ENCODE results near the gene SGK2.
"Not testable (repeated sequence)": the region's sequence is repeated elsewhere in the genome, so short reads cannot be mapped to it uniquely, and the experiment has no call there.

Gene SGK2

DNA sequence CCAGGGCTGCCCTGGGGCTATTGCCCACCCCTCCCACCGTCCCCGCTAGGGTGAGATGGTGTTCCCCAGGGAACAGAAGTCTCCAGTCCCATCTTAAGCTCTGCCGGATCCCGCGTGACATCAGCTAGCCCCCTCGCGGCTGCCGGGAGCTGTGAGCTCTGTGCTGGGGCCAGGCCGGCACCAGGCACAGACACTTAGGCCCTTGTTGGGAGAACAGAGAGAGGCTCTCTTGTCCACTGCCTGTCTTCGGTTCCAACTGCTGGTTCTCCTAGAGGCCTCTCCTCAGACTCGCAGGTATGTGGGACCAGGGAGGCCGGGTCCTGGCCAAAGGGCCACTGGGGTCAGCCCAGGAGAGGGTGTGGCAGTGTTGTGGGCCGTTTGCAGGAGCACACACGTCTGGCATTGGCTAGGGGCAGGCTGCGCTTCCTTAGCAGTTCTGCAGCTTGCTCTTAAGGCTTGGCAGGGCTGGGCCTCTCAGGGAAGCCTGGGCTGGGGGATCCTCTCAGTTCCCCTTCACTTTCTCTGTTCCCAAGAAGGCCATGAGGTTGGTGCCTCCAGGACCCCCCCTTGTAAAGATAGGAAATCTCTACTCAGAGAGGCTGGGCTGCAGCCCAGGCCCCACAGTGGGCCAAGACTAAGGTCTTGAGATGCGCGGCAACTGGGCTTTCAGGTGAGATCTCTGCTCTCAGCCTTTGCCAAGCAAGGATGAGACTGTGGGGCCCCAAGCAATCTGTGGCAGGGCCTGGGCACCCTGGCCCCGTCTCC is 6.3 kb downstream of the SGK2 start:
- DNase-seq, result no peak

DNA sequence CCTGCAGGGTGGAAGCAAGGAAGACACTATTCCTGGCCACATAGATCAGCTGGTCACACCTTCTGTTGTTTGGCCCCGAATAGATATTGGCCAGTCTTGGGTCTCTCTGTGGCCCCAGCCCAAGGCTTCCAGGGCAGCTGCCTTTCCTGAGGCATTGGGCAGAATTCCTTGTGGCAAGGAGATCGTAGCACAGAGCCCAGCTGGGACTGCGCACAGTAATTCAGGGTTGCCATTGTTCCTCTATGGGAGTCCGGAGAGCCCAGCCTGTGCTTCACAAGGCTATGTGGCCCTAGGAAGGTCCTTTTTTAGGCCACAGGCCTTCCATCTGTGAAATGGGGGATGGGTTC is 6.9 kb downstream of the SGK2 start:
- no peak for DNase-seq

DNA sequence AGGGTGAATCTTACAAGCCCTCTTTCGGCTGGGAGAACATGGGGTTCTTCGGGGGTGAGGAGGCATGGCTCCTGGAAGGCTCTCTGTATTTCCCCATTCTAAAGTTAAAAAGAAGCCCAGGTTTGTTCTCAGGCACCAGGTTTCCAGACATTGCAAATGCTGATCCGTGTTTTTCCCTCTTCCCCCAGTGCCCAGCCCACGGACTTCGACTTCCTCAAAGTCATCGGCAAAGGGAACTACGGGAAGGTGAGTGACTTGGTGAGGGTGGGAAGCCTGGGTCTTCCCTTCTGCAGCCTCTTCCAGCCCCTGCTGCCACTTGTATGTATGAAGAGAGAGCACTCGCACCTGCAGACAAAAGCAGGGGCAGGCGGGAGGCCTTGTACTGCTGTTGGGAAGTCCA is 8.7 kb downstream of the SGK2 start:
- DNase-seq, result no peak

DNA sequence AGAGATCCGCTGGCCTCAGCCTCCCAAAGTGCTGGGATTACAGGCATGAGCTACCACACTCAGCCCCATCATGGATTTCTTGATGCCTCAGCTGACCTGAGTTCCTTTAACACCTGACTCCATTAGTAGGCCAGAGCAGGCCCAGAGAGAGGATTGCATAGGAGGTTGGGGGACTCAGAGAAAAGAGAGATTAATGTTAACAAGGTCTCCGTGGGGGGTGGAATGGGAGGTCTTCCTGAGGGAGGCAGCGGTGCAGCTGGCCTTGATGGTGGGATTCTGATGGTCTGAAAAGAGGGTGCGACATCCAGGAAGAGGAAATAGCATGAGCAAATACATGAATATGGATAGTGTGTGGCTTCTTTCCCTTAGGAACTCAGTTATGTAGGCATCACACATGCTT is 9.9 kb downstream of the SGK2 start:
- no peak for DNase-seq

DNA sequence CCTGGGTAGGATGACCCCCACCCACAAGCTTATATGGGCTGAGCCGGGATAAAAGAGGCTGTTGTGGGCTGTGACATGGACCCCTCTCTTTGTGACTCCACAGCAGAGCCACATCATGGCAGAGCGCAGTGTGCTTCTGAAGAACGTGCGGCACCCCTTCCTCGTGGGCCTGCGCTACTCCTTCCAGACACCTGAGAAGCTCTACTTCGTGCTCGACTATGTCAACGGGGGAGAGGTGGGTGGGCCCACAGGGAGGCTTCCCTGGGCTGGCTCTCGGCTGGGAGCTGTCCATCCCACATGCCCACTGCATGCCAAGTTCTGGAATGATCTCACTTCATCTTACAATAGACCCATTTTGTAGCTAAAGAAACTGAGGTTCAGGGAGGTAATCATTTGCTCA is 10.5 kb downstream of the SGK2 start:
- DNase-seq, result no peak

DNA sequence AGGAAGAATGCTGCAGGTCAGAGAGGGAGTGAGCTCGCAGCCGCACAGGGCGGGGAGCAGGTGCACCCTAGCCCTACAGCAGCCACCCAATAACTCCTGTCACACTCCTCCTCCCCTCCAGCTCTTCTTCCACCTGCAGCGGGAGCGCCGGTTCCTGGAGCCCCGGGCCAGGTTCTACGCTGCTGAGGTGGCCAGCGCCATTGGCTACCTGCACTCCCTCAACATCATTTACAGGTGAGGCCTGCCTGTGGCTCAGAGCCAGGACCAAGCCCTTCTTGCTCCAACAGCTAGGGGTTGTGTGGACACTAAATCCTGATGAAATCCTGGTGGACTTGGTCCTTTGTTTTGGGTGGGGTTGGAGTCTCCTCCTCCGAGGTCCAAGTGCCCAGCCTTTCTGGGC is 11.7 kb downstream of the SGK2 start:
- DNase-seq, result no peak

DNA sequence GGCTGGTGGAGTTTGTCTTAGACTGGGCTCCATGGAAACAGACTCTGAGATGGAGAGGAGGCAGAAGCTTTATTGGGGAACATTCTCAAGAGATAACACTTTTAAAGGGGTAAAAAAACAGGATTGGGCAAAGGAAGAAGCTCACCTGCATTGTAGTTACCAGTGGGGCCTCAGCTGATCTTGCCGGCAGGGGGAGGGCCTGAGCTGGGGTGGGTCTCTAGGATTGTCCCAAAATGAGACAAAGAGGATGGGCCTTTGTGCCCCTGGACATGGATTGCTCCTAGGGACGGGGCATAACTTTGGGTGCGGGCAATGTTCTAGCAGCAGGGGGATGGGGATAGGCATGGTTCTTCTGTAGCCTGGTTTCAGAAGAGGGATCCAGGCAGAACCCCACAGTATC is 12.5 kb downstream of the SGK2 start:
- DNase-seq, result no peak

DNA sequence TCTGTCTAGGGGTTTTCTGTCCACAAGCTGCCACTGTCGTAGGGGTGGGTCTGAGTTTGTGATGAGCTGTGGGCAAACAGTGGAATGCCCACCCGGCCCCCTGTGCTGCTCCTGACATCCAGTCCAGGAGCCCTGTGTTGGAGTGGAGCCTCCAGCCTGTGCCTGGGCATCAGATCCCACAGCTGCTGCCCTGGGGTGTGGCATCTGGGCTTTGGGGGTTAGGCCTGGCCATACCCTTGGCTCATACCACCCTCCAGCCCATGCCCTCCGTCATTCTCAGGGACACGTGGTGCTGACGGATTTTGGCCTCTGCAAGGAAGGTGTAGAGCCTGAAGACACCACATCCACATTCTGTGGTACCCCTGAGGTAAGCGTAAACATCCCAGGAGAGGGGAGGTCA is 12.9 kb downstream of the SGK2 start:
- DNase-seq, result no peak

DNA sequence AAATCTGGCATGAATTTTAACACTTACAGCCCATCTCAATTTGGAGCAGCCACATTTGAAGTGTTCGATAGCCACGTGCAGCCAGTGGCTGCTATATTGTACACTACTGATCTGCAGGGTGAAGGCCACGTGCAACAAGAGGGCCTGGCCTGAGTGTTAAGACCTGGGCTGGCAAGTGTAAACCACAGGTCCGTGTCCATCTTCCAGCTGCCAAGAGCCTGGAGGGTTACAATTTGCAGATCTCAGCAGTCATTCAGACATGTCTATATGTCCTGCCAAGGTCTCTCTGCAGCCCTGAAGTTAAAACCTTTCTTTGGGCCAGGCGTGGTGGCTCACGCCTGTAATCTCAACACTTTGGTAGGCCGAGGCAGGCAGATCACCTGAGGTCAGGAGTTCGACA is 14.1 kb downstream of the SGK2 start:
- DNase-seq, result no peak

DNA sequence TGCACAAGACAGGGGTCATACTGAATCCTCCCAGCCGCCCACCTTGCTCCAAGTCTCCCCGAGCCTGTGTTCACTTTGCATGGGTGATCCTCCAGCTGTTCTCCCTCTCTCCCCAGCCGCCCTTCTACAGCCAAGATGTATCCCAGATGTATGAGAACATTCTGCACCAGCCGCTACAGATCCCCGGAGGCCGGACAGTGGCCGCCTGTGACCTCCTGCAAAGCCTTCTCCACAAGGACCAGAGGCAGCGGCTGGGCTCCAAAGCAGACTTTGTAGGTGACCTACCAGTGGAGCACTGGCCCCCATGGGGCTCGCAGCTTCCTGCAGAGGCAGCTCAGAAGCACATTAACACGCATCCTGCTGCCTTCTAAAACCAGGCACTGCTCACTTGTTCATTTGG is 17.3 kb downstream of the SGK2 start:
- no peak for DNase-seq

DNA sequence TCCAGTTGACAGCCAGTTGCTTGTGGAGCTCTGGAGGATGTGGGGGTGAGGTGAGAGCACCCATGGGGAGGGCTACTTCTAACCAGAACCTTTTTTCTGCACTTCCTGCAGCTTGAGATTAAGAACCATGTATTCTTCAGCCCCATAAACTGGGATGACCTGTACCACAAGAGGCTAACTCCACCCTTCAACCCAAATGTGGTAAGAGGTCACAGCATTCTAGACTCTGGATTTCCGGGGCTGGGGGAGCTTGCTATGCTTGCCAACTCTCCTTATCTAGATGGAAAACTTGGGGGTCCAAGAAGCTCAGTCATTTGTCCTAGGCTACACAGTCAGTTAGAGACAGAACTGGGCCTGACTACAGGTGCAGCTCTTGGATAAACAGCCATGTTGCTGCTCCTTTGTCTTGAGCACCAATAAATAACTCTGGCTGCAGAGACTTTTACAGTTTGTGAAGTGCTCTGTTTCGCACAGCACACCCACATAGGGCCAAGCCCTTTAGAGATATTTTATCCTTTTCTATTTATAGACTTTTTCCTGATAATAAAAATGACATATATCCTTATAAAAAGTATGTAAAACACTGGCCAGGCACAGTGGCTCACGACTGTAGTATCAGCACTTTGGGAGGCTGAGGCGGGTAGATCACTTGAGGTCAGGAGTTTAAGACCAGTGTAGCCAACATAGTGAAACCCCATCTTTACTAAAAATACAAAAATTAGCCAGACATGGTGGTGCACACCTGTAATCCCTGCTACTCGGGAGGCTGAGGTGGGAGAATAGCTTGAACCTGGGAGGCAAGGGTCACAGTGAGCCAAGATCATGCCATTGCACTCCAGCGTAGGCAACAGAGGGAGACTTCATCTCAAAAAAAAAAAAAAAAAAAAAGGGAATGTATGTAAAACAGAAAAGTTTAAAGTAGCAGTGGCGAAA is 21.3 kb downstream of the SGK2 start:
- DNase-seq, result no peak

DNA sequence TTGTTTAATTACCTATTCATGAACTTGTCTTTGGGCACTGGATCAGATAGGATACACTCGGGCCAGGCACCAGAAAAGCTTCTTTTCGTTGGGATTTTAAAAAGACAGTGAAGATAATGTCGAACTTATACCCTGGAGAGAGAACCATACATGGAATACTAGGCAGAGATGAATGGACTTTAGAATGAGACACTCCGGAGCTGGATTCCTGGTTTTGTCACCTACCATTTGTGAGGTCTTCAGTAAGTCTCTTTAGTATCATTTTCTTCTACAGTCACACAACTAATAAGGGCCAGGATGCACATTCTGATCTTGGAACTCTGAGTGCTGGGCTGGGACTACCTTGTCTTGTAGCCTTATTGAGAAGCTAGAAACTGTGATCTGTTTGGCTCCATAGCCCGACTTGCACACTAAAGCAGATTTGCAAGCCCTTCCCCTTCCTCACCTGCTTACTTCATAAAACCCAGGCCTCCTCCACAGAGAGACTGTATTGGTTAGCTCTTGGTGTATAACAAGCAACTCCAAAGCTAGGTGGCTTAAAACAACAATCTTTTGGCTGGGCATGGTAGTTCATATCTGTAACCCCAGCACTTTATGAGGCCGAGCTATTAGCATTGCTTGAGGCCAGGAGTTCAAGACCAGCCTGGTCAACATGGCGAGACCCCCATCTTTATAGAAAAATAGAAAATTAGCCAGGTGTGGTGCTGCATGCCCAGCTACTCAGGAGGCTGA is 24.5 kb downstream of the SGK2 start:
- DNase-seq, result no peak

DNA sequence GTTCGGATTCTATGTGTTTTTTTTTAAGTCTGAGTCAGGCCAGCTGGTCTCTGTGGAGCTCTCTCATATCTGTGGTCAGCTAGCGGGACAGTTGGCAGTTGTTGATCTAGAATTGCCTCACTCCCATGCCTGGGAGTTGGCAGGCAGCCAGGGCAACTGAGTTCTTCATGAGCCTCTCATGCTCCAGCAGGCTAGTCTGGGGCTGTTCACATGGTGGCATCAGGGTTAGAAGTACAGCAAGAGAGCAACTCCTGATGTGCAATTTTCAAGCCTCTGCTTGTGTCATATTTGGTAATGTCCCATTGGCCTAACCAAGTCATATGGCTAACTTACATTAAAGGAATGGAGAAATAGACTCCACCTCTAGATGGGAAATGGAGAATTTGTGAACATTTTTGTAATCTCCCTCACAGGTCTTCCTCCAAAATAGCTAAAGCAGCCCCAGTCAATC is 25.2 kb downstream of the SGK2 start:
- no peak for DNase-seq

DNA sequence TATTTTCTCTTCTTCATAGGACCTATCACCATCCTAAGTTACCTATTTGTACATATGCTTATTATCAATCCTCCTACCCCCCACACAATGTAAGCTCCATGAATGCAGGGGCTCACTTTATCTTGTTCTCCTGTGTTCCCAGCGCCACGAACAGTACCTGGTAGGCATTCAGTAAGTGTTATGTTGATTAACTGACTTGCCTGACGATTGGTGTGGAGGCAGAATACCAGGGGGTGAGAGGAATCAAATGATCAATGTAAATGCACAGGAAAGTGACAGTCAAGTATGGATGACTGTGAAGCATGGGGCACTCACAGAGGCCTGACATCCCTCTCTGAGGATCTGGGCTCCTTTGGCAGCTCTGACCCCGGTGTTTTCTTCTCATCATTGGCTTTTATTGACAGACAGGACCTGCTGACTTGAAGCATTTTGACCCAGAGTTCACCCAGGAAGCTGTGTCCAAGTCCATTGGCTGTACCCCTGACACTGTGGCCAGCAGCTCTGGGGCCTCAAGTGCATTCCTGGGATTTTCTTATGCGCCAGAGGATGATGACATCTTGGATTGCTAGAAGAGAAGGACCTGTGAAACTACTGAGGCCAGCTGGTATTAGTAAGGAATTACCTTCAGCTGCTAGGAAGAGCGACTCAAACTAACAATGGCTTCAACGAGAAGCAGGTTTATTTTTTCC is 25.8 kb downstream of the SGK2 start:
- no peak for DNase-seq

DNA sequence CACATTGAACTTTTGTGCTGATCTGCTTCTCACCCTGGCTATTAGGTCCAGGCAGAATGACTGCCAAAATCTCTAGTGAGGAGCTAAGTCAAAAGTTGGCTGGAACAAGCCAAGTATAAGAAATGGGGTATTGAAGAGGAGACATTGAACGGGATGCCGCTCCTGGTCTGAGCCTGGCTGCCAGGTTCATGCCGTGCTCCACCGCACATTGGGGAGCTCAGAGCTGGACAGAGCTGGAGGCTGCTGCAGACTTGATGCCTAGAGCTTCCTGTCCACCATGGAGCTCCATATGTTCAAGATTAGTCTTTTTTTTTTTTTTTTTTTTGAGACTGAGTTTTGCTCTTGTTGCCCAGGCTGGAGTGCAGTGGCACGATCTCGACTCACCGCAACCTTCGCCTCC is 27.8 kb downstream of the SGK2 start:
- DNase-seq, result no peak

DNA sequence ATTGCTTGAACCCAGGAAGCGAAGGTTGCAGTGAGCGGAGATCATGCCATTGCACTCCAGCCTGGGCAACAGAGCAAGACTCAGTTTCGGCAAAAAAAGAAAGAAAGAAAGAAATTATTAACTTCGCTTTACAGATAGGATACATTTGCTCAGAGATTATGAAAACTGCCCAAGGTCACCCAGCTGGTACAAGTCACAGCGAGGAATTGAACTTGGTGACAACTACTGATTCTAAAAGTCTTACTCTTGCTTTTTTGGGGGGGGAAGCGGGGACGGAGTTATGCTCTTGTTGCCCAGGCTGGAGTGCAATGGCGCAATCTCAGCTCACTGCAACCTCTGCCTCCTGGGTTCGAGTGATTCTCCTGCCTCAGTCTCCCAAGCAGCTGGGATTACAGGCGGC is 29.7 kb downstream of the SGK2 start:
- DNase-seq, result not testable (repeated sequence)

DNA sequence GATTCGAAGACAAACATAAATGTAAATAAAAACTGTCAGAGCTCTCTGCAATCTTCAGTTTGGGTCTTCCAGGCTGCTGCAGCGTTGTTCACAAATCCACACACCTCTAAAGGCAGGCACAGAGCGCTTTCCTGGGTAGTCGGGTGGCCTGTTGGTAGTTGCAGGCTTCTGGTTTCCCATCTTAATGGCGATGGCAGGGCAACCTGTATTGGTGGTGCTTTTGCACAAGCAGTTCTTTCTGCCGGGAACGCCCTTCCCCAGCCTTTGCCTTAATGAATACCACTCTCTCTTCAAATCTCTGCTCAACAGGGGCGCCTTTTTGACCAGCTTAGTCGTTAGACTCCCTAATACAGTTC is 31.2 kb downstream of the SGK2 start:
- DNase-seq, result no peak

DNA sequence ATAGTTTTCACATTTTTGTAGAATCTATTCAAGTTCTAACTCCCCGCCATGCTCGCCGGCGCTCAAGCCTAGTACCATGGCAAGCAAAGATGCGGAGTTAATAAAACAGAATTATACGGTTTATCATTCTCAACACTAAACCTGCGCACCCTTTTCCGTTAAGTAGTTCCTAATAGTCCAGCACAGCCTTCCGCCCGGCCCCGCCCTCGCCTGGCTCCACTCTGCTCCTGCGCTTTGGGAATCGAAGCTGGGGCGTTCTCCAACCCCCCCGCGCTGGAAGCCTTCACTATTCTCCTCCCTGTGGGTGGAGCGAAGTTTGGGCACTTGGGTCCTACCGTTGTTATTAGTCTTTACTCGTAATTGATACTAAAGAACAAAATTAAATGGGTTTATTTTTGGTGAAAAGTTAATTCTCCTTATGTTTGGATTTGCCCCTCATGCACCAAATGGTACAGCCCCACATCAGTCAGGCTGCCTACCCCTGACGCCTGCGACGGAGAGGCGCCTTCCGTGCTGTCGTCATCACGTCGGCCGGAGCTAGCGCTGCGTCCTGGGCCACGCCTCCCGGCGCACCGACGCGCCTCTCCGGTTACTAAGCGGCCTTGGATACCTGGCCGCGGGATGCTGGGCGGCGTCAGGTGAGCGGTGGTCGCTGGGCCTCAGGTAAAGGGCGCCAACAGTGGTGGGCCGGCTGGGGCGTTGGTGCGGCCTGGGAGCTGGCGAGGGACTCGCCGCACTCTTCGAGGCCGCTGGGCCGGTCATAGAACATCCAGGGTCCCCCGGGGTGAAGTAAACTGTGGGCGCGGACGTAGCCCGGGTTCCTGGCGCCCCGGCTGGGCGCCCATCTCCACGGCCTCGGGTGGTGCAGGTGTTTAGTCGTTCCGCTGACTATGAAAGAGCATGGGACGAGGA is 31.8 kb downstream of the SGK2 start, which contains the start of gene IFT52:
TSS of gene IFT52 (plus strand) at position 546 of the 912 bp plus-strand sequence. CDS start 3,762 bp downstream, outside the sequence.
- peak; percentile 89 for DNase-seq

DNA sequence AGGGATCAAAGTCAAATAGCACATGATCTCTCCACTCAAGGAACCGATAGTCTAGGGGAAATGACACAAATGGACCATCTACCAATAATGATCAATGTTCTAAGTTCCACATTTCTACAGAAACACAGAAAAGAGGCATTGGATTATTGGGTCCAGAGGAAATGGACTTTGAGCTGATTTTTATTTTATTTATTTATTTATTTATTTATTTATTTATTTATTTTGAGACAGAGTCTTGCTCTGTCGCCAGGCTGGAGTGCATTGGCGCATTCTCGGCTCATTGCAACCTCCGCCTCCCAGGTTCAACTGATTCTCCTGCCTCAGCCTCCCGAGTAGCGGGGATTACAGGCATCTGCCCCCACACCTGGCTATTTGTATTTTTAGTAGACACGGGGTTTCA is 43.1 kb downstream of the SGK2 start:
- not testable (repeated sequence) for DNase-seq

DNA sequence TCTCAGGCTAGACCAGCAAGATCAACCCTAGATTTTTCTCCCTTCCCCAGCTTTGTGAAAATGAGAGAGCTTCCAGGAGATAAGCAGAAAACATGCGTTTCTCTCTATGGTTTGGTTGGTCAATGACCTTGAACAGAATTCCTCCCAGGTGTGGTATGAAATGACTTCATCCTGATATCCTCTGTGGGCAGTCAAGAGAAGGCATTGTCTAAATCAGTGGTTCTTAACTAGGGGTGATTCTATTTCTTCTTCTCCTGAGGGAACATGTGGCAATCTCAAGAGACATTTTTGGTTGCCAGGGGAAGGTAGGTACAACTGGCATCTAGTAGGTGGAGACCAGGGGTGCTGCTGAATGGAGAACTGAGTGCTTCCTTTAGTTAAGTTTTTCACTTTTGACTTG is 44.3 kb downstream of the SGK2 start:
- no peak for DNase-seq

DNA sequence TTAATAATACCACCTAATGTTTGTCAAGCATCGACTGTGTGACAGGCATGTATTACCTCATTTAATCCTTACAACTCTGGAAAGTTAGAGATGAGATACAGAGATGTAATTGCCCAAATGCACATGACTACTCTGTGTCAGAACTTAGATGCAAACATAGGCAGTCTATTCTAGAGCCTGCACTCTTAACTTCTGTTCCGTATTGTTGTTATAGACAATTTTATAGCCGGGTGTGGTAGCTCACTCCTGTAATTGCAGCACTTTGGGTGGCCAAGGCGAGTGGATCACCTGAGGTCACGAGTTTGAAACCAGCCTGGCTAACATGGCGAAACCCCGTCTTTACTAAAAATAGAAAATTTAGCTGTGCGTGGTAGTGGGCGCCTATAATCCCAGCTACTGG is 46.9 kb downstream of the SGK2 start:
- DNase-seq, result no peak

DNA sequence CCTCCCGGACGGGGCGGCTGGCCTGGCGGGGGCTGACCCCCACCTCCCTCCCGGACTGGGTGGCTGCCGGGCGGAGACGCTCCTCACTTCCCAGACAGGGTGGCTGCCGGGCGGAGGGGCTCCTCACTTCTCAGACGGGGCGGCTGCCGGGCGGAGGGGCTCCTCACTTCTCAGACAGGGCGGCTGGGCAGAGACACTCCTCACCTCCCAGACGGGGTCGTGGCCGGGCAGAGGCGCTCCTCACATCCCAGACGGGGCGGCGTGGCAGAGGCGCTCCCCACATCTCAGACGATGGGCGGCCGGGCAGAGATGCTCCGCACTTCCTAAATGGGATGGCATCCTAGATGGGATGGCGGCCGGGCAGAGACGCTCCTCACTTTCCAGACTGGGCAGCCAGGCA is 48.5 kb downstream of the SGK2 start:
- DNase-seq, result not testable (repeated sequence)
